SU-DHL-6 (cell line): Measurements from ENCODE around the gene MUCL3.

Experiments
- CTCF ChIP-seq: fragments of 200-600 bp; sonication (generic); IDR thresholded peaks from one replicate; pipeline ENCODE4 v1.5.1; 2017; ENCODE audit warnings: antibody characterized with exemption, mild to moderate bottlenecking, low read length, moderate library complexity; ENCODE audit not compliant: insufficient read depth, poor library complexity, severe bottlenecking
- EZH2phosphoT487 ChIP-seq: fragments of 200-600 bp; sonication (generic), shearing (Covaris generic); conservative IDR thresholded peaks from 2 replicates; pipeline ENCODE4 v1.6.1; 2018; ENCODE audit warnings: mild to moderate bottlenecking, antibody characterized with exemption, low read length, moderate library complexity, mixed read lengths

DNA sequence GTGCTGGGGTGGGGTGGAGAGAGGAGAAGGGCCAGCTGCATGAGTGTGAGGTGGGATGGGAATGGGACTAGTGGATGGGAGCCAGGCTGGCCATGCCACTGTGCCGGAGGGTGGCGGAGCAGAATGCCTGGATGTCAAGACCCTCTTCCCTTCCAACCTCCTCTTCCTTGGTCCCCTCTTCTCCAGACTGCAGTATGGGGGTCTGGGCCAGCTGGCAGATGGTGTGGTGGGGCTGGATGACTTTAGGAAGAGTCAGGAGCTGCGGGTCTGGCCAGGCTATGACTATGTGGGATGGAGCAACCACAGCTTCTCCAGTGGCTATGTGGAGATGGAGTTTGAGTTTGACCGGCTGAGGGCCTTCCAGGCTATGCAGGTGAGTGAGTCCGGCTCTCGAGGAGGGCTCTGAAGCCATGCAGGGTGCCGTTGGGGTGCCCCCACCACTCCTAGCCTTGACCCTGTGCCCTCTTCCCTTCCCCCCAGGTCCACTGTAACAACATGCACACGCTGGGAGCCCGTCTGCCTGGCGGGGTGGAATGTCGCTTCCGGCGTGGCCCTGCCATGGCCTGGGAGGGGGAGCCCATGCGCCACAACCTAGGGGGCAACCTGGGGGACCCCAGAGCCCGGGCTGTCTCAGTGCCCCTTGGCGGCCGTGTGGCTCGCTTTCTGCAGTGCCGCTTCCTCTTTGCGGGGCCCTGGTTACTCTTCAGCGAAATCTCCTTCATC, 48.8 kb upstream of the MUCL3 start:
- TF ChIP-seq CTCF (no peak), EZH2phosphoT487 (no peak)
